DMS153 (cell line): Measurements from ENCODE around the gene RWDD2A.
"Not testable (repeated sequence)": the region's sequence is repeated elsewhere in the genome, so short reads cannot be mapped to it uniquely, and the experiment has no call there.

Experiments used
- DNase-seq: peaks from one replicate; lab custom pipeline; 2025; lab: John Stamatoyannopoulos, UW

RWDD2A gene

DNA sequence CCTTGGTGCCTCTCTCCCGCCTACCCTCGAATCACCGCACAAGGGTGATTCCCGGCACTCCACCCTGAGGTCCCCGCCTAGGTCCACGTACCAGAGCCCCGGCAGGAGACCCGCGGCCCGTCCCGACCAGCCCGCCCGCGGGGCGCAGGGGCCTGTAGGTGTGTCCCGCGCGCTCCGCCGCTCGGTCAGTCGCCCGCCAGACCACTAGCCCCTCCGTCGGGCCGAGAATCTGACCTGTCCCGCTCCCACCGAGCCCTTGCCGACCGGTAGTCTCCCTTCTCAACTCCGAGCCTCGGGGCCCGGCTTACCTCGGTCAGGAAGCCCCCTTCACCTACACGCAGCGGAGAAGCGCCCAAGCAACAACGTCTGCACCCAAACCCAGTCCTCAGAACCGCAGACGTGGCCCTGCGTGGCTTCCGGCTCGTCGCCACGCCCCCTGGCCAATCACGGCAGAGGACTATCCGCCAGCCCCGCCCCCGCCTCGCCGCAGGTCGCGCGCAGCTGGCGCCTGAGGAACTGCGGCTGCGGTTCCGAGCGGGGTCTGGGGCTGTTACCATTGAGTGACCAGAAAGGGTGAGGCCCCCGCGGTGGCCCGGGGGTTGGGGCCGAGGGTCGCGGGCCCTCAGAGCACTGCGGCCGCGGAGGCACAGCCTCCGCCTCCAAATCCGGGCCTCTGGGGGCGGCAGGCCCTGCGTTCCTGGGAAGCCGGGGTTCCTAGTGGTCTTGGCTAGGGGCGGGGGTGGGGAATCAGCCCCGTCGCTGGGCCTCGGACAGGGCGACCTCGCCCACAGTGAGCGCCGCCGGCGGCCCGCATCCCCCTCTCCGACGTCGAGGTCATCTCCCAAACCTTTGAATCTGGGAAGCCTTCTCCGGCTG lies at the start of gene RWDD2A, which contains the start of gene PGM3:
RWDD2A (plus strand) TSS at position 487 of the 876 bp plus-strand sequence. CDS start 1,095 bp downstream, outside the sequence.
PGM3 (minus strand) TSS at position 395 of the 876 bp plus-strand sequence. CDS start 2,253 bp downstream, outside the sequence.
- peak; percentile 85 for DNase-seq

DNA sequence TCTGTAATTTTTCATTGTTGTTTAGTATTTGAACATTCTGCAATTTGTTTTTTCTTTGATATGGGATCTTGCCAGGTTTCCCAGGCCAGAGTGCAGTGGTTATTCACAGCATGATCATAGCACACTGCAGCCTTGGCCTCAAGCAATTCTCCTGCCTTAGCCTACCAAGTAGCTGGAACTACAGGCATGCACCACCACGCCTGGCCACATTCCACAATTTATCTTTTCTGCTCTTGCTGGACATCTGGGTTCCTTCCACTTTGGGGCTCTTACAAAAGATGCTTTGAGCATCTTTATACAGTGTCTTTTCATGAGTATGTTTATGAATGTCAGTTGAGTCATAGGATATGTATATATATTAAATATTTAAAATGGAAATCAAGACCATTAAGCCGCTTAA lies 42.0 kb upstream of the RWDD2A start:
- DNase-seq = no peak

- DNase-seq = no peak
Measured at GRCh38 chr6:83152913-83153312, 40.2 kb upstream of the RWDD2A start.

DNA sequence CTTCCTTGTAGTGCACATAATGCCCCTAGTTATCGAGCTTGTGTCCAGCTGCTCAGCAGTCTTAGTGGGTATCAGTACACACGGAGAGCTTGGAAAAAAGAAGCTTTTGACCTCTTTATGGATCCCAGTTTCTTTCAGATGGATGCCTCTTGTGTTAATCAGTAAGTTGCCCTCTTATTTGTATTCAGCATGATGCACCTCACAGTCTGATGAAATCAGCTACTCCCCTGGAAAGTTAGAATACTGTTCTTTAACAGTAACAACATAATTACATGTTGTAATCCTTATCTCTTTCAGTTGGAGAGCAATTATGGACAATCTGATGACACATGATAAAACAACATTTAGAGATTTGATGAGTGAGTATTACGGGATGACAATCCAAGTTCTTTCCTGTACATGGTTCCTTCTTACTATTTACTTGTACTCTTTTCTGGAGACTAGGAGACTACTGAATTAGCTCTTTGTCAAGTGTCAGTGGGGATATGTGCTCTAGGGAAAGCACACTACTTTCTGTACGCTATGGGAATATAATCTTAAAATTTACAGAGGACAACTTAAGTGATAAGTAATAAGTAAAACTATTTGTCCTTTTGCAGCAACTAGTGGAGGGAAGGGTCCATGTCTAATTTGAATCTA lies 39.2 kb upstream of the RWDD2A start:
- no peak for DNase-seq

- no peak for DNase-seq
Measured at GRCh38 chr6:83155794-83156193, 37.4 kb upstream of the RWDD2A start.

GRCh38 chr6:83160167-83160566 lies 33.0 kb upstream of the RWDD2A start:
- no peak for DNase-seq

- DNase-seq = no peak
Measured at GRCh38 chr6:83167726-83168278, 25.4 kb upstream of the RWDD2A start.

- no peak for DNase-seq
Measured at GRCh38 chr6:83168556-83168955, 24.6 kb upstream of the RWDD2A start.

GRCh38 chr6:83169106-83169505 lies 24.1 kb upstream of the RWDD2A start:
- no peak for DNase-seq

GRCh38 chr6:83169511-83169910 lies 23.6 kb upstream of the RWDD2A start:
- no peak for DNase-seq

DNA sequence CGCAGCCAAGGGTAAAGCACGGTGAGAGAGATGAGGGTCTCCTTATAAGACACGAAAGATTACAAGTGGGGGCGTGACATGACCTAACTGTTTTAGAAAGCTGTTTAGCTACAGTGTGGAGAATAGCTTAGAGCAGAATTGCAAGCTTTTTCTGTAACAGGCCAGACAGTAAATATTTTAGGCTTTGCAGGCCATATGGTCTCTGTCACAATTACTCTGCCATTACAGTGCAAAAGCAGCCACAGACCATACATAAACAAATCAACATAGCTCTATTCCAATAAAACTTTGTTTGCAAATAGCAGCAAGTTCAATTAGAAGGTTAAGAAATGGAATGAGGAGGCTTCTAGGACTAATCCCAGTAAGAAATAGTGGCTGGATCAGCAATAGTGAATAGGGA lies 16.9 kb upstream of the RWDD2A start:
- no peak for DNase-seq

DNA sequence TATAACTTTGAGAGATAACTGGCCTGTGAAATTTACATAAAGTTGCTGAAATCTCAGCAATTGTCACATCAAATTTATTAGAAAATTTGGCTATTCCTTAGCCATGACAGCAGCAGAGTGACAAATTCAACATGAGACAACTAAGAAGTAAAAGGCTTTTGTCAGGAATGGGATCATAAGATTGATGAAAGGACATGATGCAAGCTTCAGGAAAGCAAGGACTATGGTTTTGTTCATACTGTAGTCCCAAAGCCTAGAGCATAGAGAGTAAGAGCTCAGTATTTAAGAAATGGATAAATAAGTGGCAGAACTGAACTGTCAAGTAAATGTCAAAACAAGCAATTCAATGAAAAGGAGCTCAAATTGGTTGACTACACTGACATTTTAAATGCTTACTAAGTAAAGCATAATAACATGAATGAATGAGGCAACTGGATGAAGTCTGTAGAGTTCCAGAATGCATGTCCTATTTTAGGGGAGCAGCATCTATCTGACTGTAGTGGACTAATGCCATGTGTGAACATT lies 12.7 kb upstream of the RWDD2A start:
- DNase-seq = no peak

- no peak for DNase-seq
Measured at GRCh38 chr6:83182114-83182513, 11.0 kb upstream of the RWDD2A start.

DNA sequence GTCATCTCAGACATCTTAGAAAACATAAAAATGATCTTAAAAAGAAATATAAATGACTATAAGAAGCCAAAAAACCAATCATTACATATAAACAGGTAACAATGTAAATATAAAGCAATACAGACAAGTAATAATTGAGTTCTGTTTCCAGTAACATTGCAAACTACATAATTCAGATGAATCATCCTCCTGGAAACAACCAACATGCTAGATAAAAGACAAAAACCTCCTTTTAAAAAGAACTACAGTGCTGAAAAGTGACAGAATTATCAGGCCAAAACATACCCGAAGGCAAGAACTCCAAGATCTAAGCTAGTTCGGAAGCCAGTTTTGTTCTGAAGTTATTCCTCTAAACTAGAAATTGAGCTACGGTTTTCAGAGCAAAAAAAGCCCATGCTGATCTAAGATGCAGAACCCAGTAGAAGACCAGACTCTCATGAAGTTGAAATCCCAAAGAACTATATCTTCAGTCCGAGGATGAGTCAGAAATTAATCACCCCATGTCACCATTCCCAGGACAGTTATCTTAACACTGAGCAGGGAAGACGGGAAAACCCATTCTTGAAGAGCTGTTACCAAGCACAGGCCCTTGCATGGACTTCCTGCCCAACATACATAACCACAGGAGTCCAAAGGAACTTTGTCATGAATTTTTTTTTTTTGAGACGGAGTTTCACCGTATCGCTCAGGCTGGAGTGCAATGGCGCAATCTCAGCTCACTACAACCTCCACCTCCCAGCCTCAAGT lies 9.9 kb upstream of the RWDD2A start:
- no peak for DNase-seq

DNA sequence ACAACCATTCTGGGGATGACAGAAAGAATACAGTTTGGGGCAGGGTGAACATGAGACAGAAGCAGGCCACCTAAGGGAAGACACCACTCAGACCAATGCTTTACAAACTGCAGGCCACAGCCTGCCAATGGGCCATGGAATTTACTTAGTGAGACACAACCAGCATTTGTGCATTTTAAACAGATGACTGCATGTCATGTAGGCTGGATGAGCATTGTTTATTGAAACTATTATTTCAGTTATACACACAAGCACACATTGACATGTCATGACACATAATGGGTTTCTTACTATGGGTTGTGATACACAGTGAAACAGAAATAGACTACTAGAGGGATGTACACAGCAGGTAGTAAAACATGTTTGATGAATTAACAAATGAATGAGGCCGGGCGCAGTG lies 8.1 kb upstream of the RWDD2A start:
- DNase-seq = no peak

GRCh38 chr6:83188501-83188900 lies 4.7 kb upstream of the RWDD2A start:
- DNase-seq = no peak

GRCh38 chr6:83190626-83191025 lies 2.5 kb upstream of the RWDD2A start:
- no peak for DNase-seq

- DNase-seq = not testable (repeated sequence)
Measured at GRCh38 chr6:83191974-83192373, 1.2 kb upstream of the RWDD2A start.

- no peak for DNase-seq
Measured at GRCh38 chr6:83192456-83192855, 701 bp upstream of the RWDD2A start.

DNA sequence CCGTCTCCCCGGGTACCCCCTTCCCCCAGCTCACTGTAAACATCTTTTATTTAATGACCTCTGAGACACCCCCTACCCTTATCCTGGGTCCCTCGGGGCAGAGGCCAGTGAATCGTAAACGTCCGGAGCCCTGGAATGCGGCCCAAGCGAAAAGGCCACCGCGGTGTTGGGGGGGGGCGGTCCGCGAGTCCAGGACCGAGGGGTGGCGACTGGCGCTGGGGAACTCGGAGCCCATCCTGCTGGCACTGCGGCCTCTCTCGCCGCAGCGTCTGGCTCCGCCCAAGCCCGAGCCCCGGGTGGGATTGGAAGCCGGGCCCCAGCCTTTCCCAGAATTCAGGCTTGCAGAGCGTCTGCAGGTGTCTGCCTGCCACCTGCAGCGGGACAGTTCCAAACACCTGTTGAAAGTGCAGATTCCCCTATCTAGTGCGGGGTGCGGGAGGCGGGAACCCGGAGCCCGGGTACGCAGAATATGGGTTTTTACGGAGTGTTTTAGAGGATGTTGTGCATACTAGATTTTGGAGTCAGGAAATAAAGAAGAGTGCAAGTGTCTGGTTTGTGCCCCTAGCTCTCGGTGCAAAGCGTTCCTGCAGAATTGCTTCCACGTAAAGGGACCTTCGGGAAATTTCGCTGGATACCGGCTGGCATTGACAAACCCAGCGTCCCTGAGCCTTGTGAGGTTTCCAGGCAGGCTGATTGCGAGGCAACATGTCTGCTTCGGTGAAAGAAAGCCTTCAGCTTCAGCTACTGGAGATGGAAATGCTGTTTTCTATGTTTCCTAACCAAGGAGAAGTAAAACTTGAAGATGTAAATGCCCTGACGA lies 800 bp downstream of the RWDD2A start:
- peak; percentile 27 for DNase-seq
